ENCODE data around the gene MYH6. TPM values are rescaled to one million over a fixed set of nuclear protein-coding genes. Genes with fewer than 3 reads are reported as not detected.

The MYH6 gene
- total RNA-seq, 1 donor from 2014 or later, result not detected

- TF ChIP-seq CTCF (IDR thresholded peaks at IDR 0.05; ENCODE audit: insufficient read depth, low read length, poor library complexity, severe bottlenecking), result no peak
- no peak for DNase-seq (ENCODE audit: low read depth)
- no peak overlapping the region for H3K4me3 ChIP-seq (ENCODE audit: low read depth, low read length)
- H3K36me3 ChIP-seq (ENCODE audit: control insufficient read depth, insufficient read depth, low read length), result no peaks in the 10 kb centered on the region
- peaks cover 17% of the 10 kb centered on the region for H3K27me3 ChIP-seq (ENCODE audit: control insufficient read depth, insufficient read depth, low read length)
Measured at GRCh38 chr14:23385244-23385641, 22.8 kb downstream of the MYH6 start.

- H3K36me3 ChIP-seq (ENCODE audit: control insufficient read depth, insufficient read depth, low read length), result no peaks in the 10 kb centered on the region
- no peak for TF ChIP-seq CTCF (IDR thresholded peaks at IDR 0.05; ENCODE audit: insufficient read depth, low read length, poor library complexity, severe bottlenecking)
- H3K4me3 ChIP-seq (ENCODE audit: low read depth, low read length), result no peak overlapping the region
- DNase-seq (ENCODE audit: low read depth), result no peak
- peaks cover 17% of the 10 kb centered on the region for H3K27me3 ChIP-seq (ENCODE audit: control insufficient read depth, insufficient read depth, low read length)
Measured at GRCh38 chr14:23384364-23385080, 23.6 kb downstream of the MYH6 start.

DNA sequence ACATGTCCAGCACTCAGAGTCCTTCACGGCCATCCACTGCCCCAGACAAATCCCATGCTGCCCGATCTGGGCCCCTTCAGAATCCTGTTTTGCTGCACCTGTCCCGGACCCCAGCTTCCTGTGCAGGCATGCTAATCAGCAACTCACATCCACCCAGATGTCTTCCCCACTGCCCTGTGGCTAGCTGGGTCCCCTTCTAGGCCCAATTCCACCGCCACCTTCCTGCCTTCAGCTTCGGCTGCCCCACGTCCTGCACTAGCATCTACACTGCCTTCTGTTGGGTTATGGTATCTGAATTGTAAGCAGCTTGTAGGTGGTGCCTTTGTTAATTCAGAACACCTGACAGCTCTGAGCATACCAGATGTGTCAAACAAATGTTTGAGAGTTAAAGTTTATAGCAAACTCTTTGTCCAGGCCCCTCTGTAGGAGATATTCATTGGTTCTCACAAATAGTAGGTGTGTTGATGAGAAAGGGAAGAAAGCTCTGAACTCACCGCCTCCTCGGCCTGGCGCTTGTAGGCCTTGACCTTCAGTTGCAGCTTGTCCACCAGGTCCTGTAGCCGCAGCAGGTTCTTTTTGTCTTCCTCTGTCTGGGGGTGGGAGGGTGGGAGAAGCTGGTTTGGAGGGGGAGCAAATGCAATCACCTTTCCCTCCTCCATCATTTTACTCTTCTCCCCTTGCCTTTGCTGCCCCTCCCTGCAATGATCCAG lies 25.2 kb downstream of the MYH6 start:
- no peak for TF ChIP-seq CTCF (IDR thresholded peaks at IDR 0.05; ENCODE audit: insufficient read depth, low read length, poor library complexity, severe bottlenecking)
- Histone ChIP-seq H3K36me3 (ENCODE audit: control insufficient read depth, insufficient read depth, low read length) (no peaks in the 10 kb centered on the region), H3K27me3 (ENCODE audit: control insufficient read depth, insufficient read depth, low read length) (peaks cover 19% of the 10 kb centered on the region), H3K4me3 (ENCODE audit: low read depth, low read length) (no peak overlapping the region)
- DNase-seq (ENCODE audit: low read depth), result no peak

GRCh38 chr14:23382276-23382675 lies 25.8 kb downstream of the MYH6 start:
- H3K36me3 ChIP-seq (ENCODE audit: control insufficient read depth, insufficient read depth, low read length), result no peaks in the 10 kb centered on the region

DNA sequence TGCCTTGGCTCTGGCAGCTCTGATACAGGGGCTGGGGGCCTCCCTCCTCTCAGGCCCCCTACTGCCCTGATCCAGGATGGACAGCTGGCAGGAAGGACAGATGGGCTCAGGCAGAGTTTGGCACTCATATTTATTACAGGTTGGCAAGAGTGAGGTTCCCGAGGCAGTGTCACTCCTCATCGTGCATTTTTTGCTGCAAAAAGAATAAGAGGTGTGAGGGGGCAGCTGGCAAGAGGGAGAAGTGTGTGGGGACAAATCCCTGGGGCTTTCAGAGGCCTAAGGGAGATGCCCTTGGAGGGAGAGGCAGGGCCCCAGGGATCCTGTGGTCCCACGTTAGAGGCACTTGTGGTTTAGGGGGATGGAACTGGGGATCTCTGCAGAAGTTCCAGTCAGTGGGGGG lies 26.2 kb downstream of the MYH6 start:
- Histone ChIP-seq H3K27me3 (ENCODE audit: control insufficient read depth, insufficient read depth, low read length) (peaks cover 19% of the 10 kb centered on the region), H3K4me3 (ENCODE audit: low read depth, low read length) (no peak overlapping the region), H3K36me3 (ENCODE audit: control insufficient read depth, insufficient read depth, low read length) (no peaks in the 10 kb centered on the region)
- DNase-seq (ENCODE audit: low read depth), result no peak
- no peak for TF ChIP-seq CTCF (IDR thresholded peaks at IDR 0.05; ENCODE audit: insufficient read depth, low read length, poor library complexity, severe bottlenecking)

More at GRCh38 chr14:23382276-23382675, 25.8 kb downstream of the MYH6 start:
- TF ChIP-seq CTCF (IDR thresholded peaks at IDR 0.05; ENCODE audit: insufficient read depth, low read length, poor library complexity, severe bottlenecking), result no peak
- Histone ChIP-seq H3K4me3 (ENCODE audit: low read depth, low read length) (no peak overlapping the region), H3K27me3 (ENCODE audit: control insufficient read depth, insufficient read depth, low read length) (peaks cover 16% of the 10 kb centered on the region)
- no peak for DNase-seq (ENCODE audit: low read depth)
